Neuronal stem cell (in vitro differentiated cells): ENCODE data around the gene TBX6.
A peak's percentile ranks its signal among the peaks of the same experiment; 100 is the strongest.
"Not testable (repeated sequence)": the region's sequence is repeated elsewhere in the genome, so short reads cannot be mapped to it uniquely, and the experiment has no call there.

ENCODE experiments used
- DNase-seq: peaks from one replicate; pipeline ENCODE4 v3.0.0-alpha.2; 2013; ENCODE audit warnings: low spot score
- H2AFZ ChIP-seq: one replicate; pipeline ENCODE4 v1.6.1; 2013; ENCODE audit warnings: mild to moderate bottlenecking, low read length, inconsistent platforms
- H2AK5ac ChIP-seq: 2 replicates; pipeline ENCODE4 v1.6.1; 2013; ENCODE audit warnings: low read depth, mild to moderate bottlenecking, inconsistent platforms, low read length, moderate library complexity, mixed read lengths
- H2BK120ac ChIP-seq: 2 replicates; pipeline ENCODE4 v1.6.1; 2013; ENCODE audit warnings: low read depth, mild to moderate bottlenecking, inconsistent platforms, low read length, moderate library complexity, mixed read lengths
- H2BK12ac ChIP-seq: one replicate; pipeline ENCODE4 v1.6.1; 2013; ENCODE audit warnings: low read length, inconsistent platforms
- H2BK15ac ChIP-seq: 2 replicates; pipeline ENCODE4 v1.6.1; 2013; ENCODE audit warnings: mild to moderate bottlenecking, low read length, inconsistent platforms, mixed read lengths
- H2BK5ac ChIP-seq: one replicate; pipeline ENCODE4 v1.6.1; 2013; ENCODE audit warnings: inconsistent platforms, mild to moderate bottlenecking, low read length, moderate library complexity
- H3K14ac ChIP-seq: one replicate; pipeline ENCODE4 v1.6.1; 2013; ENCODE audit warnings: low read length, inconsistent platforms
- H3K18ac ChIP-seq: 2 replicates; pipeline ENCODE4 v1.6.1; 2013; ENCODE audit warnings: low read length, inconsistent platforms
- H3K23ac ChIP-seq: 2 replicates; pipeline ENCODE4 v1.6.1; 2013; ENCODE audit warnings: low read depth, mild to moderate bottlenecking, mixed read lengths, low read length, inconsistent platforms; ENCODE audit not compliant: poor library complexity
- H3K27ac ChIP-seq: replicated peaks from 3 replicates; pipeline ENCODE4 v1.5.1; 2013; ENCODE audit warnings: low read length, inconsistent platforms
- H3K27me3 ChIP-seq, 3 experiments: 2 replicates each; pipeline ENCODE4 v1.6.1; 2013; ENCODE audit warnings: low read length in 3 of 3, mild to moderate bottlenecking in 2 of 3, inconsistent platforms in 1 of 3, low read depth in 1 of 3, mixed read lengths in 1 of 3, moderate library complexity in 1 of 3; ENCODE audit not compliant: control insufficient read depth in 3 of 3, insufficient read depth in 3 of 3
- H3K36me3 ChIP-seq, 2 donors: replicated peaks in 1 of 2; 2 replicates each; pipeline ENCODE4 v1.6.1; 2013; ENCODE audit warnings: low read length in 2 of 2; ENCODE audit not compliant: control insufficient read depth in 2 of 2, insufficient read depth in 2 of 2
- H3K4ac ChIP-seq: 2 replicates; pipeline ENCODE4 v1.6.1; 2013; ENCODE audit warnings: inconsistent platforms, mild to moderate bottlenecking, low read length, moderate library complexity
- H3K4me1 ChIP-seq, 2 donors: 1 replicate in 1 of 2; 2 replicates in 1 of 2; pipeline ENCODE4 v1.6.1; 2013; ENCODE audit warnings: low read length in 2 of 2, low read depth in 1 of 2; ENCODE audit not compliant: control insufficient read depth in 2 of 2, insufficient read depth in 1 of 2
- H3K4me2 ChIP-seq: one replicate; pipeline ENCODE4 v1.6.1; 2013; ENCODE audit warnings: mild to moderate bottlenecking, low read length, inconsistent platforms; ENCODE audit not compliant: insufficient read depth, poor library complexity, severe bottlenecking
- H3K4me3 ChIP-seq, 2 donors: 2 replicates each; pipeline ENCODE4 v1.5.1; 2013; ENCODE audit warnings: low read length in 2 of 2, mild to moderate bottlenecking in 2 of 2, inconsistent platforms in 1 of 2, moderate library complexity in 1 of 2
- H3K79me1 ChIP-seq: one replicate; pipeline ENCODE4 v1.6.1; 2013; ENCODE audit warnings: low read depth, mild to moderate bottlenecking, inconsistent platforms, low read length, moderate library complexity
- H3K9ac ChIP-seq: one replicate; pipeline ENCODE4 v1.6.1; 2013; ENCODE audit warnings: mild to moderate bottlenecking, low read depth, low read length, inconsistent platforms; ENCODE audit not compliant: poor library complexity
- H3K9me3 ChIP-seq, 2 donors: replicated peaks in 1 of 2; 2 replicates each; pipeline versions ENCODE3 to v1.6.1; 2013; ENCODE audit warnings: low read length in 2 of 2, mild to moderate bottlenecking in 2 of 2, inconsistent platforms in 1 of 2, low read depth in 1 of 2, mixed read lengths in 1 of 2, moderate library complexity in 1 of 2; ENCODE audit not compliant: control insufficient read depth in 2 of 2, insufficient read depth in 1 of 2
- H4K8ac ChIP-seq: one replicate; pipeline ENCODE4 v1.6.1; 2013; ENCODE audit warnings: low read depth, mild to moderate bottlenecking, inconsistent platforms, low read length, moderate library complexity
- H4K91ac ChIP-seq: one replicate; pipeline ENCODE4 v1.6.1; 2013; ENCODE audit warnings: low read length, low read depth, mild to moderate bottlenecking, inconsistent platforms; ENCODE audit not compliant: poor library complexity
- WGBS, 2 donors: extraction: QIAGEN DNeasy Blood & Tissue Kit; methylation state at CpG; one replicate each; pipeline ENCODE4 v1.1.7; 2013; ENCODE audit warnings: missing lambda C conversion rate in 2 of 2, mixed read lengths in 1 of 2; ENCODE audit not compliant: insufficient read length in 2 of 2, insufficient replicate concordance in 1 of 2; ENCODE audit errors: extremely low coverage in 2 of 2; 5-methylcytosine and 5-hydroxymethylcytosine counted together

TBX6 gene

GRCh38 chr16:30046588-30046987, 45.1 kb downstream of the TBX6 start:
- WGBS, 2 donors: no CpG with 5 or more reads among the region's 1 CpG
- no peak overlapping the region for H2BK5ac ChIP-seq
- no peaks in the 10 kb centered on the region for H3K36me3 ChIP-seq

GRCh38 chr16:30046178-30046577, 45.5 kb downstream of the TBX6 start:
- Histone ChIP-seq H4K91ac (no peak overlapping the region), H2AK5ac (peak overlapping the region; percentile 18), H2AFZ (no peak overlapping the region), H2BK5ac (no peak overlapping the region), H3K4me3 (no peak overlapping the region), H3K14ac (no peak overlapping the region), H3K23ac (no peak overlapping the region), H3K4me1 (peaks cover 2 to 4% of the 10 kb centered on the region in 2 donors), H3K9ac (no peak overlapping the region), H3K27me3 (peaks cover 0 to 4% (median 0%) of the 10 kb centered on the region in 3 experiments), H3K79me1 (peaks cover 4% of the 10 kb centered on the region), H4K8ac (no peak overlapping the region), H3K4me2 (no peak overlapping the region), H2BK120ac (no peak overlapping the region), H3K18ac (no peak overlapping the region), H3K4ac (no peak overlapping the region), H3K9me3 (peaks cover 0 to 3% of the 10 kb centered on the region in 2 donors), H2BK12ac (no peak overlapping the region), H3K27ac (no peak overlapping the region), H3K36me3 (no peaks in the 10 kb centered on the region), H2BK15ac (no peak overlapping the region)
- no peak for DNase-seq
- no CpG with 5 or more reads among the region's 8 CpGs for WGBS, 2 donors

More at GRCh38 chr16:30046588-30046987, 45.1 kb downstream of the TBX6 start:
- H3K27me3 ChIP-seq: peaks cover 0 to 4% (median 0%) of the 10 kb centered on the region in 3 experiments
- H3K23ac ChIP-seq: no peak overlapping the region
- H3K9ac ChIP-seq: no peak overlapping the region
- no peak overlapping the region for H3K4ac ChIP-seq
- H3K14ac ChIP-seq: no peak overlapping the region
- H4K91ac ChIP-seq: no peak overlapping the region
- no peak overlapping the region for H2BK120ac ChIP-seq
- H3K79me1 ChIP-seq: peaks cover 4% of the 10 kb centered on the region
- H3K4me1 ChIP-seq: peaks cover 2 to 4% of the 10 kb centered on the region in 2 donors
- DNase-seq: no peak
- H3K9me3 ChIP-seq: peaks cover 0 to 3% of the 10 kb centered on the region in 2 donors
- H2AFZ ChIP-seq: no peak overlapping the region
- no peak overlapping the region for H2BK12ac ChIP-seq
- H3K18ac ChIP-seq: no peak overlapping the region
- H3K4me2 ChIP-seq: no peak overlapping the region
- H4K8ac ChIP-seq: no peak overlapping the region
- peak overlapping the region; percentile 52 for H2AK5ac ChIP-seq
- no peak overlapping the region for H2BK15ac ChIP-seq
- H3K27ac ChIP-seq: no peak overlapping the region
- H3K4me3 ChIP-seq: no peak overlapping the region

- no peak overlapping the region for H2AFZ ChIP-seq
- no peak overlapping the region for H2BK15ac ChIP-seq
- H3K27ac ChIP-seq: no peak overlapping the region
- H3K14ac ChIP-seq: no peak overlapping the region
- H3K36me3 ChIP-seq: no peaks in the 10 kb centered on the region
- no CpG with 5 or more reads among the region's 5 CpGs for WGBS, 2 donors
- H3K4me1 ChIP-seq: no peaks in the 10 kb centered on the region
- H4K8ac ChIP-seq: no peak overlapping the region
- peaks cover 4% of the 10 kb centered on the region for H3K79me1 ChIP-seq
- no peak for DNase-seq
- H3K9me3 ChIP-seq: peaks cover 0 to 3% of the 10 kb centered on the region in 2 donors
- H2AK5ac ChIP-seq: no peak overlapping the region
- no peak overlapping the region for H2BK5ac ChIP-seq
- no peak overlapping the region for H3K9ac ChIP-seq
- H2BK12ac ChIP-seq: no peak overlapping the region
- no peak overlapping the region for H3K4me3 ChIP-seq
- no peak overlapping the region for H3K4ac ChIP-seq
- no peak overlapping the region for H4K91ac ChIP-seq
- H2BK120ac ChIP-seq: no peak overlapping the region
- no peak overlapping the region for H3K18ac ChIP-seq
- no peak overlapping the region for H3K23ac ChIP-seq
- H3K4me2 ChIP-seq: no peak overlapping the region
- peaks cover 0 to 4% (median 0%) of the 10 kb centered on the region in 3 experiments for H3K27me3 ChIP-seq
These were observed 49.9 kb downstream of the TBX6 start for GRCh38 chr16:30041841-30042240.

- not testable (repeated sequence) for H3K4me3 ChIP-seq, H3K18ac ChIP-seq, DNase-seq, H3K4me1 ChIP-seq, H3K9me3 ChIP-seq, H3K27me3 ChIP-seq, H2AK5ac ChIP-seq, H2BK15ac ChIP-seq, H3K14ac ChIP-seq, H2BK12ac ChIP-seq, H3K9ac ChIP-seq, H3K79me1 ChIP-seq, H2AFZ ChIP-seq, H3K4ac ChIP-seq, H3K27ac ChIP-seq, H4K91ac ChIP-seq, H4K8ac ChIP-seq, H3K4me2 ChIP-seq, H2BK5ac ChIP-seq, H3K36me3 ChIP-seq, H3K23ac ChIP-seq, H2BK120ac ChIP-seq
- no CpG with 5 or more reads among the region's 5 CpGs for WGBS, 2 donors
These were observed 51.0 kb downstream of the TBX6 start for GRCh38 chr16:30040690-30041089.
